ENCODE results near the gene EME2.

EME2 gene

GRCh38 chr16:1820946-1821290 lies 48.3 kb downstream of the EME2 start:
- no peak for DNase-seq

DNA sequence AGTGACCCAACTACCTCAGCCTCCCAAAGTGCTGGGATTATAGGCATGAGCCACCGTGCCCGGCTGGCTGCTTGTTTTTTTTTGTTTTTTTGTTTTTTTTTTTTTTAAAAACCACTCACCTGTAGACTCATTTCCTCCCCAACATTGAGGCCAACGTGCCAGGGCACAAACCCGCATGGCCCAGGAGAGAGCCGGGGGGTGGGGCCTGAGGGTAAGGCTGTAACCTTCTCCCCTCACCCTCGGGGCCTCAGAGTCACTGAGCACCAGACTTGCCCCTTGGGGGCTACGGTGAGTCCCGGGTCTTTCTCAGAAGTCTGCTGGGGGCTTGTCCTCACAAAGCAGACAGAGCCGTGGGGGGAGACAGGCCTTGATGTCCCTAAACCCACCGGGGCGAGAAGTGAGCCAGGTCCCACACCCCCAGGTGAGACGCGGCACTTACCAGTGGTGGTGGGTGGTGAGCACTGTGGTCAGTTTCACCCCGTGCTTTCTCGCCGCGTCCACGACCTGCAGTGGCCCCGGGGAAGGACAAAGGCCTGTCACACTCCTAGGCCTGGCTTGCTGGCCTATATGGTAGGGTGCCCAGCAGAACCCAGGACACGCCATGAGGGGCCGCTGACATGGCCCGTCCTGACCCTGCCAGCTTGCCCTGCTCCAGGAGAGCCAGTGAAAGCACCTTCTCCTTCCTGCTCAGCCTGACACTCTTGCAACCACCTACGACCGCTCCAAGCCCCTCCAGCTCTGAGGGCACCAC lies 49.4 kb downstream of the EME2 start:
- DNase-seq, result no peak

DNA sequence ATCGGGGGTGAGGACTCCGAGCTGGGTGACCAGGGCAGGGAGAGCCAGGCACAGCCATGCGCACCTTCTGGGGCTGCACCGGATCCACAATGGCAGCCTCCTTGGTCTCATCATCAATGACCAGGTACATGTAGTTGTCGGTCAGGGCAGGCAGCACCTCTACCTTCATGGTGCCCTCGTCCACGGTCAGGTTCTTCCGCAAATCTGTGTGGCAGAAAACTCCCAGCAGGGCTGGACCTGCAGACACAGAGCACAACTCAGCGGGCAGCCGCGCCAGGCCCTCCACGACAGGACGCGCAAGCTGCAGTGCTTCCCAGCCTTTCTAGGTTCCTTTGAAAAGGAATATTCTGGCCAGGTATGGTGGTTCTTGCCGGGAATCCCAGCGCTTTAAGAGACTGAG lies 50.2 kb downstream of the EME2 start:
- DNase-seq, result no peak

GRCh38 chr16:1823821-1824220 lies 51.2 kb downstream of the EME2 start:
- DNase-seq, result peak; percentile 14

DNA sequence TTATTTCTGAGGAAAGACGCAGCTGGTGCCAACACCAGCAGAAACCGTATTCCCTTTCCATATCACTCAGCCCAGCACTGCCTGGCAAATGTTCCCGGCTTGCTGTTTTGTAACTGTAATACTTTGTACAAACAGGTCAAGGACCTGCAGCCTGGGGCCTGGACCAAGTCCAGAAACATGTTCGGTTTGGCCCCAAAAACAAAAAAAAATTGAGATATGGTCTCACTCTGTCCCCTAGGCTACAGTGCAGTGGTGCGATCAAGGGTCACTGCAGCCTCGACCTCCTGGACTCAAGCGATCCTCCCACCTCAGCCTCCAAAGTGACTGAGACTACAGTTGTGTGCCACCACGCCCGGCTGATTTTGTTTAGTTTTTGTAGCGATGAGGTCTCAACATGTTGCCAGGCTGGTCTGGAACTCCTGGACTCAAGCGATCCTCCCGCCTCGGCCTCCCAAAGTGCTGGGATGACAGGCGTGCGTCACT lies 52.8 kb downstream of the EME2 start:
- no peak for DNase-seq

Measured in activated CD4-positive, alpha-beta T cell treated with anti-CD3 and anti-CD28 coated beads, Interleukin-2, amount 50 U/mL, for 16 hours (primary cell).